Spleen (tissue), 3 donors: ENCODE results near the gene TMEM178B.

Experiments used
- POLR2A ChIP-seq, 3 donors: fragments of 450-650 bp; IDR thresholded peaks; one replicate each; pipeline ENCODE4 v1.5.1; 2017; ENCODE audit warnings: antibody characterized with exemption in 3 of 3, mild to moderate bottlenecking in 1 of 3
- POLR2AphosphoS5 ChIP-seq, 3 donors: sonication (generic); formaldehyde crosslinking; IDR thresholded peaks; one replicate each; pipeline ENCODE4 v1.5.1; 2017; ENCODE audit warnings: antibody characterized with exemption in 3 of 3

DNA sequence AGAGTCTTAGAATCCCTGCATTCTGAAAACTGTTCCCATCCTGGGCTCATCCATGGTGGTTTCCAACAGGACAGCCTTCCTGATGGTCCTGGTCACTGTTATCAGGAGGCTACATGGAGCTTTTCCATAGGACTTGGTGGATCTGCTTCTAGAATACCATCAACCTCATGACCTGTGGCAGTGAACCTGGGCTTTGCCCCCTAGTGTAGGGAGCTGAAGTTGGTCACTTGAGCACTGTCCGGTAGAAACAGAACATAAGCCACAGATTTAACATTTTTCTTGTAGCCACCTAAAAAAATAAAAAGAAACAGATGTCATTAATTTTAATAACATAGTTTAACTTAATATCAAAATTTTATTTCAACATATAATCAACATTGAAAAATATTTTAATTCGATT is 165.8 kb downstream of the TMEM178B start:
- no peak for TF ChIP-seq POLR2A (IDR thresholded peaks at IDR 0.05)
- TF ChIP-seq POLR2AphosphoS5 (IDR thresholded peaks at IDR 0.05), result no peak
